ENCODE measurements around the gene MMP17. TPM values are rescaled to one million over a fixed set of nuclear protein-coding genes. Genes with fewer than 3 reads are reported as not detected.

Gene MMP17
- total RNA-seq, 6 donors from 2014 or later, result 3.1 to 7.1 (median 5.9) TPM

DNA sequence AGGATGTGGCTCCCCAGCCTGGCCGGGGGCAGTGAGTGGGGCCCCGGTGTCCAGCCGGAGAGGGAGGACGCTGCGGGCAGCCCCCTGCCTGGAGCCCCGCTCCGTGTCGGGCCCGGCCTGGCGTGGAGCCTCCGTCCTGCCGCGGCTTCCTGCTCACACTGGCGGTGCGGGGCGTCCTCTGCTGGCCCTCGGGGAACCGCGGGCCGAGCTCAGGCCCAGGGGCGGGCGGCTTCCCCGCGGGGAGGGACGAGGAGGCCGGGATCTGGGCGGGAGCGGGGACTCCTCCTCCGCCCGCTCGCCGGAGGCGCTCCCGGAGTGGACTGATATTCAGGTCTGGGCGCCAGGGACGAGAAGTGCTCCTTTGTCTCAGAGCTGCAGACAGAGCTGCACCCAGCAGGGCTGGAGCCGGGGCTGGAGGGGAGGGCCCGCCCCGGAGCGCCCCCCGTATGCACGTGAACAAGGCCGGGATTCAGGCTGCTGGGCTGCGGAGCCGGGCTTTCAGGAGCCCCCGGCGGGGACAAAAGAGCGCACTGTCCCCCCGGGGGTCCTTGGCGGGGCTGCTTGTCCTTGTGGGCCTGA, 2.2 kb downstream of the MMP17 start:
- Histone ChIP-seq H3K27ac (peak overlapping the region in 3 of 4 donors; percentile 6 to 55 (median 24)), H3K36me3 (no peaks in the 10 kb centered on the region), H3K4me3 (peak overlapping the region; percentile 16 to 53 (median 48)), H3K9me3 (no peaks in the 10 kb centered on the region), H3K4me1 (peaks cover 34 to 51% (median 37%) of the 10 kb centered on the region in 4 donors), H3K27me3 (peaks cover 2 to 53% (median 28%) of the 10 kb centered on the region in 4 donors)
- WGBS, 2 donors, result 0% methylated on average over 8 to 12 of the region's 50 CpGs
- ATAC-seq (ENCODE audit: low FRiP score in 2 of 2) (peak; percentile 87 to 89), DNase-seq (peak; percentile 76 to 94)
- TF ChIP-seq EP300 (IDR thresholded peaks at IDR 0.05) (no peak), POLR2AphosphoS5 (IDR thresholded peaks at IDR 0.05) (peak in 1 of 2 donors; percentile 23), POLR2A (IDR thresholded peaks at IDR 0.05) (no peak)
- TF ChIP-seq, protein P1, sequence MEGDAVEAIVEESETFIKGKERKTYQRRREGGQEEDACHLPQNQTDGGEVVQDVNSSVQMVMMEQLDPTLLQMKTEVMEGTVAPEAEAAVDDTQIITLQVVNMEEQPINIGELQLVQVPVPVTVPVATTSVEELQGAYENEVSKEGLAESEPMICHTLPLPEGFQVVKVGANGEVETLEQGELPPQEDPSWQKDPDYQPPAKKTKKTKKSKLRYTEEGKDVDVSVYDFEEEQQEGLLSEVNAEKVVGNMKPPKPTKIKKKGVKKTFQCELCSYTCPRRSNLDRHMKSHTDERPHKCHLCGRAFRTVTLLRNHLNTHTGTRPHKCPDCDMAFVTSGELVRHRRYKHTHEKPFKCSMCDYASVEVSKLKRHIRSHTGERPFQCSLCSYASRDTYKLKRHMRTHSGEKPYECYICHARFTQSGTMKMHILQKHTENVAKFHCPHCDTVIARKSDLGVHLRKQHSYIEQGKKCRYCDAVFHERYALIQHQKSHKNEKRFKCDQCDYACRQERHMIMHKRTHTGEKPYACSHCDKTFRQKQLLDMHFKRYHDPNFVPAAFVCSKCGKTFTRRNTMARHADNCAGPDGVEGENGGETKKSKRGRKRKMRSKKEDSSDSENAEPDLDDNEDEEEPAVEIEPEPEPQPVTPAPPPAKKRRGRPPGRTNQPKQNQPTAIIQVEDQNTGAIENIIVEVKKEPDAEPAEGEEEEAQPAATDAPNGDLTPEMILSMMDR (IDR thresholded peaks at IDR 0.05), result peak; percentile 49 to 88 (median 68)

DNA sequence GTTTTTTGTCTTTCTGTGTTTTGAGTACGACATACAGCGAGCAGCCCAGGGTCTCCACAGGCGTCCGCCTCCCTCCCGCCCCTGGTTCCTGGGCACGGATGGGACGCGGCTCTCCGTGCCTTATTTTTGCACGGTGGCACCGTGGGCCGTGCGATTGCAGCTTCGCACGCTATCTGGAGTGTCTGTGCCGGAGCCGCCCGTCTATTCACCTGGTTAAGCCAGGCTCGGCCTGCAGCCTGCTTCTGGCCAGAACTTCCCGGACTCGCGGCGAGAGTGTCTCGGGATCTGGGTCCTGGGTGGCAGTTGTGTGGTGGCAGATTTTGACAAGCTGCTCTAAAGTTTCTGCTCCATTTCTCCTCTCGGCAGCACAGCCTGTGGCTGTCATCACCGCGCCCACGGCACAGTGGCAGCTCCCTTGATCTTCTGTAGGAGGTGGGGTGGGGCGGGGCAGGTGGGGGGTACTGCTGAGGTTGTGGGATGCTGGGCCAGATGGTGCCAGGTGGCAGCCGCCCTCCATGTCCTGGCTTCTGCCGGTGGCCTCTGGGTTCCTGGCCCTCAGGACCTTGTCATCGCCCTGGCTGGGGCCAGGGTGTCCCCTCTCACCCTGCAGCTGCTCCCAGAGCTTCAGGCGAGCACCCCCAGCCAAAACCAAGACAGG, 2.9 kb downstream of the MMP17 start:
- WGBS, 2 donors, result 0 to 5% methylated on average over 1 to 26 of the region's 33 CpGs
- Histone ChIP-seq H3K9me3 (no peaks in the 10 kb centered on the region), H3K27me3 (peaks cover 2 to 53% (median 28%) of the 10 kb centered on the region in 4 donors), H3K36me3 (no peaks in the 10 kb centered on the region), H3K4me3 (peak overlapping the region; percentile 1 to 53 (median 48)), H3K27ac (peak overlapping the region in 3 of 4 donors; percentile 42 to 58 (median 55)), H3K4me1 (peaks cover 34 to 51% (median 37%) of the 10 kb centered on the region in 4 donors)
- ATAC-seq (ENCODE audit: low FRiP score in 2 of 2) (peak in 1 of 2 donors; percentile 2), DNase-seq (peak in 1 of 2 donors; percentile 79)
- TF ChIP-seq EP300 (IDR thresholded peaks at IDR 0.05) (no peak), POLR2AphosphoS5 (IDR thresholded peaks at IDR 0.05) (no peak), POLR2A (IDR thresholded peaks at IDR 0.05) (no peak)
- TF ChIP-seq, protein P1 (IDR thresholded peaks at IDR 0.05), result no peak

DNA sequence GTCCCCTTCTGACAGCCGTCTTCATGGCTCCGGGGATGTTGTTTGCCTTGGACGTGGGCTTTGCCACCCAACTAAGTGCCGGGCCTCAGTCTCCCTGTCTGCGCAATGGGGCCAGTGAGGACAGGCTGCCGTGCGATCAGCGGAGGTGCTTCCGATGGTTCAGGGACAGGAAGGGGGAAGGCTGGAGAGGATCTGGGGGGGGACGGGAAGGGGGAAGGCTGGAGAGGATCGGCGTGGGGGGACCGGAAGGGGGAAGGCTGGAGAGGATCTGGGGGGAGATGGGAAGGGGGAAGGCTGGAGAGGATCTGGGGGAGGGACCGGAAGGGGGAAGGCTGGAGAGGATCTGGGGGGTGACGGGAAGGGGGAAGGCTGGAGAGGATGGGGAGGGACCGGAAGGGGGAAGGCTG, 3.4 kb downstream of the MMP17 start:
- peak overlapping the region in 3 of 4 donors; percentile 42 to 58 (median 55) for H3K27ac ChIP-seq
- no peak for DNase-seq

DNA sequence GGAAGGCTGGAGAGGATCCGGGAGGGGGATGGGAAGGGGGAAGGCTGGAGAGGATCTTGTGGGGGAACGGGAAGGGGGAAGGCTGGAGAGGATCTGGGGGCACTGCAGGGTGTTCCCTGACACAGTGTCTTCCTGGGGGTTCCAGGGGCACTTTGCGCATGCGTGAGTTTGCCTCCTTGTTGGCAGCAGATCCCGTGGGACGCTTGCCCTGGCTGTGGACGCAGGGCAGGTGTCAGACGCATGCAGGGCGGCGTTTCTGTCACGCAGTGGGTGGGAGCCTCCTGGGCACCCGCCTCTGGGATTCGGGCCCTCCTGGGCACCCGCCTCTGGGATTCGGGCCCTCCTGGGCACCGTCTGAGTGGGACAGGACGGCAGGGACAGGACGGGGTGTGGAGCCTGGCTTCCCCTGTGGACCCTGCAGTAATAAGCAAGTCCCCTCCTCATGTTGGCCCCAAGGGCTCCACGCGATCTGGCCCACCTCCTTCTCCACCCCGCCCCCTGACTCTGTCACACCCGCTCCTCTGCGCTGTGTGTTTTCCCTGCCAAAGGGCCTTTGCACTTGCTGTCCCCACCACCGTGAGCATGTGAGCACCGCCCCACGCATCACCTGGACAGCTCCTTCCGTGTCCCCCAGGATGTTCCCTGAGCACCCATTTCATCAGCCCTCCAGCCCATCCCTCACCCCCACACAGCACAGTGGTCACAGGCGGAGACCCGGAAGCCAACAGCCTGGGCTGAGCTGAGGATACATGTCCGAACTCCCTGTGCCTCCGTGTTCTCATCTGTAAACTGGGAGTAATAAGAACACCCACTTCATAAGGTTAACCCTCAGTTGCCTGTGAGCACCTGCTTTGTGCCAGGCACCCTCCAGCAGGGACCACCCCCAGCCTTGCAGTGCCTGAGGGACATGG, 4.4 kb downstream of the MMP17 start:
- H3K27ac ChIP-seq, result no peak overlapping the region
- WGBS, 2 donors, result 46% methylated on average over 20 to 31 of the region's 31 CpGs
- peak overlapping the region in 2 of 4 donors; percentile 5 to 27 for H3K4me3 ChIP-seq
- no peaks in the 10 kb centered on the region for H3K36me3 ChIP-seq
- ATAC-seq (ENCODE audit: low FRiP score in 2 of 2), result no peak
- peaks cover 34 to 48% (median 35%) of the 10 kb centered on the region in 4 donors for H3K4me1 ChIP-seq
- peaks cover 2 to 50% (median 27%) of the 10 kb centered on the region in 4 donors for H3K27me3 ChIP-seq
- TF ChIP-seq EP300 (IDR thresholded peaks at IDR 0.05), result no peak
- TF ChIP-seq POLR2A (IDR thresholded peaks at IDR 0.05), result no peak
- no peak for TF ChIP-seq POLR2AphosphoS5 (IDR thresholded peaks at IDR 0.05)
- TF ChIP-seq, protein P1 (IDR thresholded peaks at IDR 0.05), result no peak
- peak in 1 of 2 donors; percentile 73 for DNase-seq
- H3K9me3 ChIP-seq, result no peaks in the 10 kb centered on the region

More for the DNA sequence above, 3.4 kb downstream of the MMP17 start:
- H3K9me3 ChIP-seq, result no peaks in the 10 kb centered on the region
- no peak for ATAC-seq (ENCODE audit: low FRiP score in 2 of 2)
- peaks cover 34 to 51% (median 37%) of the 10 kb centered on the region in 4 donors for H3K4me1 ChIP-seq
- 55% methylated on average over 9 of the region's 16 CpGs; no CpG with 5 or more reads in 1 of the 2 donors for WGBS, 2 donors
- H3K27me3 ChIP-seq, result peaks cover 2 to 53% (median 28%) of the 10 kb centered on the region in 4 donors
- H3K4me3 ChIP-seq, result peak overlapping the region in 3 of 4 donors; percentile 46 to 53 (median 51)
- H3K36me3 ChIP-seq, result no peaks in the 10 kb centered on the region
- TF ChIP-seq, protein P1 (IDR thresholded peaks at IDR 0.05), result no peak
- TF ChIP-seq POLR2A (IDR thresholded peaks at IDR 0.05), result no peak
- no peak for TF ChIP-seq EP300 (IDR thresholded peaks at IDR 0.05)
- no peak for TF ChIP-seq POLR2AphosphoS5 (IDR thresholded peaks at IDR 0.05)
